WTC11 (cell line): Measurements from ENCODE around the gene WTAP. TPM values are rescaled to one million over a fixed set of nuclear protein-coding genes. Genes with fewer than 3 reads are reported as not detected.

ENCODE experiments used
- ATAC-seq: fragments of 200-7000 bp; cut with Tn5 transposase; 2 replicates; pipeline ENCODE4 v1.10.0; 2021; ENCODE audit warnings: mild to moderate bottlenecking, moderate library complexity
- CTCF ChIA-PET: fragments of 300-600 bp; sonication (Branson Sonifier 250); formaldehyde crosslinking; loops from one replicate; lab custom pipeline; 2021; ENCODE audit warnings: antibody characterized with exemption; lab: Charles Lee
- POLR2A ChIA-PET: fragments of 350-600 bp; sonication (Branson Sonifier 250); formaldehyde crosslinking; loops from one replicate; lab custom pipeline; 2021; ENCODE audit warnings: antibody characterized with exemption; lab: Charles Lee
- DNase-seq: peaks from one replicate; pipeline ENCODE4 v3.0.0; 2021; ENCODE audit warnings: low spot score
- H3K27ac Mint-ChIP-seq: 2 replicates; pipeline ENCODE4 v1.8.0; 2021; ENCODE audit warnings: mixed read lengths
- H3K27me3 Mint-ChIP-seq: 2 replicates; pipeline ENCODE4 v1.8.0; 2021; ENCODE audit warnings: low read depth, mild to moderate bottlenecking, moderate library complexity, mixed read lengths
- H3K36me3 Mint-ChIP-seq: 2 replicates; pipeline ENCODE4 v1.8.0; 2021; ENCODE audit warnings: mixed read lengths
- H3K4me1 Mint-ChIP-seq: 2 replicates; pipeline ENCODE4 v1.8.0; 2022; ENCODE audit warnings: mixed read lengths
- H3K4me3 Mint-ChIP-seq: 2 replicates; pipeline ENCODE4 v1.8.0; 2021; ENCODE audit warnings: mild to moderate bottlenecking, moderate library complexity, mixed read lengths
- H3K9me3 Mint-ChIP-seq: 2 replicates; pipeline ENCODE4 v1.8.0; 2021; ENCODE audit warnings: mixed read lengths
- AR ChIP-seq: fragments of 250-450 bp; sonication (Bioruptor Pico); IDR thresholded peaks from 2 replicates; pipeline ENCODE4 v1.9.0; 2021; ENCODE audit warnings: mild to moderate bottlenecking
- ARID4B ChIP-seq: sonication (generic); formaldehyde crosslinking; IDR thresholded peaks from 2 replicates; pipeline ENCODE4 v1.8.0; 2023; ENCODE audit warnings: missing genetic modification reagents, mild to moderate bottlenecking, borderline replicate concordance
- CTCF ChIP-seq: fragments of 200-600 bp; IDR thresholded peaks from 2 replicates; pipeline ENCODE4 v1.8.0; 2022; ENCODE audit warnings: antibody characterized with exemption
- E2F5 ChIP-seq: sonication (generic); formaldehyde crosslinking; IDR thresholded peaks from 2 replicates; pipeline ENCODE4 v1.8.1; 2022; ENCODE audit warnings: mild to moderate bottlenecking, moderate library complexity, missing genetic modification reagents
- GRHL2 ChIP-seq: fragments of 250-450 bp; sonication (Bioruptor Pico); IDR thresholded peaks from 2 replicates; pipeline ENCODE4 v1.8.0; 2022; ENCODE audit warnings: mild to moderate bottlenecking, moderate library complexity; ENCODE audit not compliant: insufficient replicate concordance, severe bottlenecking
- GTF2I ChIP-seq: fragments of 250-450 bp; sonication (Bioruptor Pico); conservative IDR thresholded peaks from 2 replicates; pipeline ENCODE4 v1.4.0; 2021; ENCODE audit warnings: mild to moderate bottlenecking
- IRF2 ChIP-seq: sonication (generic); formaldehyde crosslinking; IDR thresholded peaks from 2 replicates; pipeline ENCODE4 v1.8.0; 2022; ENCODE audit warnings: low read depth, missing genetic modification reagents, borderline replicate concordance
- MXD4 ChIP-seq: fragments of 250-450 bp; sonication (Bioruptor Pico); IDR thresholded peaks from 2 replicates; pipeline ENCODE4 v1.8.0; 2021; ENCODE audit warnings: mild to moderate bottlenecking, moderate library complexity, borderline replicate concordance
- NFE2L1 ChIP-seq: sonication (generic); formaldehyde crosslinking; IDR thresholded peaks from 2 replicates; pipeline ENCODE4 v1.8.1; 2023; ENCODE audit warnings: missing genetic modification reagents
- NR2C2 ChIP-seq: sonication (generic); formaldehyde crosslinking; IDR thresholded peaks from 2 replicates; pipeline ENCODE4 v1.8.0; 2022; ENCODE audit warnings: mild to moderate bottlenecking, missing genetic modification reagents
- OVOL2 ChIP-seq: fragments of 250-450 bp; sonication (Bioruptor Pico); IDR thresholded peaks from 2 replicates; pipeline ENCODE4 v1.9.0; 2021; ENCODE audit warnings: mild to moderate bottlenecking, borderline replicate concordance
- PRDM15 ChIP-seq: sonication (generic); formaldehyde crosslinking; IDR thresholded peaks from 2 replicates; pipeline ENCODE4 v1.8.0; 2022; ENCODE audit warnings: missing genetic modification reagents
- RORB ChIP-seq: fragments of 250-450 bp; sonication (Bioruptor Pico); IDR thresholded peaks from 2 replicates; pipeline ENCODE4 v1.9.0; 2021; ENCODE audit warnings: mild to moderate bottlenecking
- SMAD3 ChIP-seq: sonication (generic); formaldehyde crosslinking; IDR thresholded peaks from 2 replicates; pipeline ENCODE4 v1.8.0; 2022; ENCODE audit warnings: missing genetic modification reagents, mild to moderate bottlenecking, borderline replicate concordance
- SMAD4 ChIP-seq: sonication (generic); formaldehyde crosslinking; IDR thresholded peaks from 2 replicates; pipeline ENCODE4 v1.8.0; 2022; ENCODE audit warnings: mild to moderate bottlenecking, missing genetic modification reagents
- ZNF232 ChIP-seq: sonication (generic); formaldehyde crosslinking; IDR thresholded peaks from 2 replicates; pipeline ENCODE4 v1.8.0; 2022; ENCODE audit warnings: mild to moderate bottlenecking, missing genetic modification reagents
- ZNF396 ChIP-seq: fragments of 250-450 bp; sonication (Bioruptor Pico); IDR thresholded peaks from 2 replicates; pipeline ENCODE4 v1.8.0; 2021; ENCODE audit warnings: mild to moderate bottlenecking, moderate library complexity, borderline replicate concordance
- ZNF512 ChIP-seq: sonication (generic); formaldehyde crosslinking; IDR thresholded peaks from 2 replicates; pipeline ENCODE4 v1.8.1; 2022; ENCODE audit warnings: missing genetic modification reagents, borderline replicate concordance
- total RNA-seq: library from RNA; stranded (reverse); gene quantifications from 3 replicates; pipeline ENCODE4 v1.2.3, GENCODE V29; 2021

WTAP gene
- total RNA-seq, 1 experiment from 2014 or later = 88.8 TPM

GRCh38 chr6:159762681-159763293, 35.5 kb downstream of the WTAP start:
- peak overlapping the region; percentile 81 for H3K4me3 Mint-ChIP-seq
- CTCF ChIA-PET = no interaction called here
- POLR2A ChIA-PET = interaction anchor here (1.3 kb wide), 1 partner anchor 36 kb away, joined by 4 read pairs; the partner anchor contains the start of gene WTAP
- TF ChIP-seq SMAD4 (no peak), NFE2L1 (CRISPR knock-in tag) (0 out of 2 replicates have a peak, but pooled peaks have one; percentile 32), GRHL2 (CRISPR knock-in tag) (no peak), ARID4B (CRISPR knock-in tag) (no peak)
- ATAC-seq (no peak), DNase-seq (no peak)
- peaks cover 55% of the 10 kb centered on the region for H3K36me3 Mint-ChIP-seq
- H3K27ac Mint-ChIP-seq = peak overlapping the region; percentile 97
- peaks cover 34% of the 10 kb centered on the region for H3K4me1 Mint-ChIP-seq
- H3K9me3 Mint-ChIP-seq = no peaks in the 10 kb centered on the region
- no peaks in the 10 kb centered on the region; the same call in 1 of the 2 replicates for H3K27me3 Mint-ChIP-seq

GRCh38 chr6:159766906-159767305, 39.6 kb downstream of the WTAP start:
- no peak for DNase-seq
- H3K27ac Mint-ChIP-seq = no peak overlapping the region
- peaks cover 10% of the 10 kb centered on the region for H3K4me1 Mint-ChIP-seq
- H3K36me3 Mint-ChIP-seq = peaks cover 78% of the 10 kb centered on the region
- POLR2A ChIA-PET = no interaction called here
- peaks cover 6% of the 10 kb centered on the region for H3K9me3 Mint-ChIP-seq
- H3K4me3 Mint-ChIP-seq = no peak overlapping the region
- ATAC-seq = no peak
- CTCF ChIA-PET = no interaction called here
- no peaks in the 10 kb centered on the region for H3K27me3 Mint-ChIP-seq
- TF ChIP-seq AR = no peak
- no peak for TF ChIP-seq OVOL2 (CRISPR knock-in tag)
- no peak for TF ChIP-seq ZNF396 (CRISPR knock-in tag)
- TF ChIP-seq RORB (CRISPR knock-in tag) = no peak
- no peak for TF ChIP-seq SMAD3 (CRISPR knock-in tag)
- no peak for TF ChIP-seq ZNF512 (CRISPR knock-in tag)
- no peak for TF ChIP-seq MXD4 (CRISPR knock-in tag)
- no peak for TF ChIP-seq E2F5 (CRISPR knock-in tag)
- TF ChIP-seq ZNF232 (CRISPR knock-in tag) = no peak
- no peak for TF ChIP-seq PRDM15 (CRISPR knock-in tag)
- no peak for TF ChIP-seq GRHL2 (CRISPR knock-in tag)
- no peak for TF ChIP-seq IRF2 (CRISPR knock-in tag)
- TF ChIP-seq NR2C2 (CRISPR knock-in tag) = no peak
- no peak for TF ChIP-seq GTF2I
- no peak for TF ChIP-seq CTCF
